ENCODE results near the gene BOD1.

The BOD1 gene

GRCh38 chr5:173615884-173616576 is 420 bp downstream of the BOD1 start:
- no peaks in the 10 kb centered on the region for H3K27me3 Mint-ChIP-seq
- peak overlapping the region; percentile 97 for H3K27ac Mint-ChIP-seq
- peaks cover 14 to 38% of the 10 kb centered on the region in 2 donors for H3K4me1 Mint-ChIP-seq
- no peaks in the 10 kb centered on the region for H3K9me3 Mint-ChIP-seq
- ATAC-seq (replicated peaks) (peak; percentile 70 to 71), DNase-seq (peak; percentile 68)
- H3K4me3 Mint-ChIP-seq, result peak overlapping the region; percentile 92 to 97
- H3K36me3 Mint-ChIP-seq, result peaks cover 7 to 17% of the 10 kb centered on the region in 2 donors

- no peaks in the 10 kb centered on the region for H3K27me3 Mint-ChIP-seq
- ATAC-seq (replicated peaks) (no peak), DNase-seq (no peak)
- H3K27ac Mint-ChIP-seq, result no peak overlapping the region
- peaks cover 16 to 19% of the 10 kb centered on the region in 2 donors for H3K36me3 Mint-ChIP-seq
- peak overlapping the region; percentile 4 to 46 for H3K4me3 Mint-ChIP-seq
- H3K4me1 Mint-ChIP-seq, result peaks cover 14 to 38% of the 10 kb centered on the region in 2 donors
- no peaks in the 10 kb centered on the region for H3K9me3 Mint-ChIP-seq
Measured at GRCh38 chr5:173614591-173614990, 1.9 kb downstream of the BOD1 start.

DNA sequence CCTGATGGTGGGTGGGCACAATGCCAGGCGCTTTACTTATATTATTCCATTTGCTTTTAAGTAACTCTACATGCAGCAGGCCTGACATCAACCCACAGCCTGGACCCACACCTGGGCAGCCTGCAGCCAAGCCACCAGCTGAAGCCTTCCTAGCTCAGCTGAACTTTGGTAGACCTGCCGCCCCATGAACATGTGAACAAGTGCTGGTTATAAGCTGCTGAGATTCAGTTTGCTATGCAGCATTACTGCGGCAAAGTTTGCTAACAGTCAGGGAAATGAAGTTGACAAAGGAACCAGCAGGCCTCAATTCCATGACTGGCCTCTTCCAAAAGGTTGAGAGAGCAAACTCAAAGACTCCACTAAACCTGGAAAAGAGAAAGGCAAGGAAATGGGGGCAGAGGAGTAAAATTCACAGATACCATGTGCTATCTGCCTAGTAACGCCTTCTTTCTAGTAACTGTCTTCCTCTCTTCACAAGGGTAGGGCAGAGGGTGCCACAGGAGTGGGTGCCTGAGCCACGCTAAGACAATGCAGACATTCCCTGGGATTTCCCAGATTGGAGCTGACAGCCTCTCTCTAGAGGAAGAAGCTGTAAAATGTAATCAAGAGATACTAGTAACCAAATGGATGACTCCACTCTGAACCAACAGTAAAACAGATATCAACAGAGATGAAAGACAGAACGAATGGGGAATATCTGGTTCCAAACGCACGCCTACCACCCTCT is 2.9 kb downstream of the BOD1 start:
- Mint-ChIP-seq H3K9me3 (no peaks in the 10 kb centered on the region), H3K4me1 (peaks cover 14 to 38% of the 10 kb centered on the region in 2 donors), H3K27ac (no peak overlapping the region), H3K27me3 (no peaks in the 10 kb centered on the region), H3K4me3 (no peak overlapping the region), H3K36me3 (peaks cover 16 to 23% of the 10 kb centered on the region in 2 donors)
- ATAC-seq (replicated peaks) (no peak), DNase-seq (no peak)

DNA sequence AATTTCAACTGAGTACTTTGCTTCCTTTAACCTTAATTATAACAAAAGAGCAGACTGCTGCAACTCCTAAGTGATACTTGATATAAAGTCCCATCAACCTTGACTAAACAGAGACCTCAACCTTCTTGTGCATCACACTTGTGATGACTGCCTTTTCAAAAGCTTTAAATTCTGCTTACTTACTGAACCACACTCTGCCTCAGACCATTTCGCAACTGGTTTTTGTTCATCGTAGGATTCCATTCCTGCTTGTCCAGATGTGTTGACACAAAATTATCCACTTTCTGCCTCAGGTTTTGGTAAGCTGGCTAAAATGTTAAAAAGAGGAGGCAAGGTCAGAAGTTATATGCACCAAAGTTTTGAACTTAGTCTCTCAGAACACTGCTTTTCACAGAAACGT is 3.5 kb downstream of the BOD1 start:
- H3K9me3 Mint-ChIP-seq, result no peaks in the 10 kb centered on the region
- DNase-seq, result no peak
- H3K27ac Mint-ChIP-seq, result no peak overlapping the region
- peaks cover 20 to 28% of the 10 kb centered on the region in 2 donors for H3K36me3 Mint-ChIP-seq
- peaks cover 14 to 38% of the 10 kb centered on the region in 2 donors for H3K4me1 Mint-ChIP-seq
- H3K27me3 Mint-ChIP-seq, result no peaks in the 10 kb centered on the region
- no peak overlapping the region for H3K4me3 Mint-ChIP-seq
- no peak for ATAC-seq (replicated peaks)

DNA sequence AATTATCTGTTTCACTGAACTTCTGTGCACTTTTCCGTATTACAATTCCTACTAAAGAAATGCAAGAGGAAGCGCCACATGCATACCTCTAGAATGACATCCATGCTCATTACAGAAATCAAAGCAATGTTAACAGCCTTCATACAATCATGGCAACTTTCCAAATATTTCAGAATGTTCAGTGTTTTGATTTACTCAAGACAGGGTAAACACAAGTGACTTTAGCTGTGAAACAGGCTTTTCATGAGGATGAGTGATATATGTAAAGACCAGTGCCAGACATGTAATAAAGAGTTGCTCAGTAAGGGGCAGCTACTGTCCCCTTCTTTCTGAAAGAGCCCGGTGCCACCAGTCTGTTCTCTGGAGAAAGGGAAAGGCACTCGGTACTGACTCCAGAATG is 4.7 kb downstream of the BOD1 start:
- Mint-ChIP-seq H3K4me1 (peaks cover 14 to 33% of the 10 kb centered on the region in 2 donors), H3K27ac (no peak overlapping the region), H3K36me3 (peaks cover 28 to 38% of the 10 kb centered on the region in 2 donors), H3K4me3 (no peak overlapping the region), H3K27me3 (no peaks in the 10 kb centered on the region), H3K9me3 (no peaks in the 10 kb centered on the region)
- no peak for DNase-seq
- no peak for ATAC-seq (replicated peaks)

DNA sequence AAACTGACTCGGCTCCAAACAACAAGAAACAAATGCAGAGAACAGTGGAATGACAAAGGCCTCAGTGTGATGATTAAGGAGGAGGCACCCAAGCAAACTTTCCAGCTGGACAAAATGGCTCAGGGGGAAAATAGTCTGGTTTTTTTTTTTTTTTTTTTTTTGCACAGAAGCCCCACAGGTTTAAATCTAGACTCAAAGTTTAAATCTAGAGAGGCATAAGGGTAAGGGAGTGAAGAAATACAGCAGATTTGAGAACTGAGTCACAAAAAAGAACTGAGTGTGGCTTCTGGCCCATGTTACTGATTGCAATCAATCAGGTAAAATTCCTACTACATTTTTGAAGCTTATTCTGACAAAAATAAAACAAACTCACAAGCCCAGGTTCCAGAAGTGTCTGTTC is 12.3 kb downstream of the BOD1 start:
- ATAC-seq (replicated peaks) (no peak), DNase-seq (no peak)
- Mint-ChIP-seq H3K27me3 (no peaks in the 10 kb centered on the region), H3K36me3 (peaks cover 48 to 73% of the 10 kb centered on the region in 2 donors), H3K4me3 (no peak overlapping the region), H3K9me3 (no peaks in the 10 kb centered on the region), H3K27ac (no peak overlapping the region), H3K4me1 (peaks cover 0 to 5% of the 10 kb centered on the region in 2 donors)

DNA sequence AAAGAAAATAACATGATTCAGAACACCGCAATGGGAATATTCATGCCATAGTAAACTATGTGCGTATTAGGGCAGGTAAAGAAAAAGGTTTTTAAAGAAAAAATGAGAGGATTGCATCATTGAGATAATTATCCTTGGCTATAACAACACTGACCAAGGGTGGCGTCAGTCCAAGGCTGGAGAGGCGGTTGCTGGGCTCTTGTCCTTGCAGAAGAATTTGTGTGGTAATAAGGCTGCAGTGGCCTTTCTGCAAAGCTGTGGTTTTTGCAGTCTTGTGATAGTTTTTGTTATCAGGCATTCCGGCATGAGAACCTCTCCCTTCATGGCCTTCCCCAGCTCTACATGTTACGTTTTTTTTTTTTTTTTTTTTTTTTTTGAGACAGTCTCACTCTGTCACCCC is 14.0 kb downstream of the BOD1 start:
- ATAC-seq (replicated peaks) (no peak), DNase-seq (no peak)
- peak overlapping the region; percentile 33 for H3K27ac Mint-ChIP-seq
- no peaks in the 10 kb centered on the region for H3K27me3 Mint-ChIP-seq
- no peaks in the 10 kb centered on the region for H3K9me3 Mint-ChIP-seq
- H3K36me3 Mint-ChIP-seq, result peaks cover 48 to 77% of the 10 kb centered on the region in 2 donors
- peaks cover 0 to 5% of the 10 kb centered on the region in 2 donors for H3K4me1 Mint-ChIP-seq
- H3K4me3 Mint-ChIP-seq, result no peak overlapping the region

DNA sequence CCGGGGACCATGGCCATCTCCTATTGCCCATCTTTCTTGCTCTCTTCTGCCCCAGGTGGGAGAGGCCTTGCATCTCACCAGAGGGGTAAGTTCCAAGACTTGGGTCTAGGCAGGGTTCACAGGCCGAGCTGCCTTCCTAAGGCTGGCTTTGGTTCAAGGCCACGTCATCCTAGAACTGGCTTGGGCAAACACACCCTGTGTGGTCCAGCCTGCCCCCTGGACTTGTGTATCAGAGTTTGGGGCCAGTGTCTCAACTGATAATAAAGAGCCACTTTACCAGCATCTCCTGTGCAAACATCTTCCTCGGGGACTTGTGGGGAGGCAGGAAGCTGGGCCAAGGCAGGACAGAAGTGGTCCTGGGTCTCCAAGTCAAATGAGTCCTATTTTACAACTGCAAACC is 17.8 kb downstream of the BOD1 start:
- Mint-ChIP-seq H3K4me3 (no peak overlapping the region), H3K27ac (no peak overlapping the region), H3K9me3 (peaks cover 8 to 12% of the 10 kb centered on the region in 2 donors), H3K27me3 (no peaks in the 10 kb centered on the region), H3K36me3 (peaks cover 43 to 74% of the 10 kb centered on the region in 2 donors), H3K4me1 (peaks cover 0 to 5% of the 10 kb centered on the region in 2 donors)
- DNase-seq (no peak), ATAC-seq (replicated peaks) (no peak)

DNA sequence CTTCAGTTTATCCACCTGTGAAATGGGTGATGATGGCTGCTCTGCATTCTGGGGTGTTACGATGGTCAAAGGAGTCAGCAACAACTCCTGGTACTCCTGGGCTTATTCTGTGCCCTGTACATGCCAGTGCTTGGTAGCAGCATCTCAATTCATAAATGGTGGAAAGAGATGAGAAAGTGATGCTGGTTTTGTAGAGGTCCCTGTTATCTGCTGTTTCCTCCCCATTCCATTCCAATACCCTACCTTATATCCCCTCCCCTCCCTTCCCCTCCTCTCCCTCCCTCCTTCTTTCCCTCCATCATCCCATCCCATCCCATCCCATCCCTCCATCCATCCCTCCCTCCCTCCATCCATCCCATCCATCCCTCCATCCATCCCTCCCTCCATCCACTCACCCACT is 19.1 kb downstream of the BOD1 start:
- Mint-ChIP-seq H3K27me3 (no peaks in the 10 kb centered on the region), H3K4me3 (no peak overlapping the region), H3K9me3 (peaks cover 15 to 21% of the 10 kb centered on the region in 2 donors), H3K4me1 (peaks cover 0 to 5% of the 10 kb centered on the region in 2 donors), H3K27ac (no peak overlapping the region), H3K36me3 (peaks cover 48 to 80% of the 10 kb centered on the region in 2 donors)
- ATAC-seq (replicated peaks), result no peak
- DNase-seq, result no peak

GRCh38 chr5:173595841-173596240 is 20.6 kb downstream of the BOD1 start:
- no peak for DNase-seq
- Mint-ChIP-seq H3K27ac (no peak overlapping the region), H3K9me3 (peaks cover 20 to 28% of the 10 kb centered on the region in 2 donors), H3K4me1 (peaks cover 0 to 5% of the 10 kb centered on the region in 2 donors), H3K27me3 (no peaks in the 10 kb centered on the region), H3K36me3 (peaks cover 46 to 78% of the 10 kb centered on the region in 2 donors), H3K4me3 (no peak overlapping the region)
- ATAC-seq (replicated peaks), result no peak

DNA sequence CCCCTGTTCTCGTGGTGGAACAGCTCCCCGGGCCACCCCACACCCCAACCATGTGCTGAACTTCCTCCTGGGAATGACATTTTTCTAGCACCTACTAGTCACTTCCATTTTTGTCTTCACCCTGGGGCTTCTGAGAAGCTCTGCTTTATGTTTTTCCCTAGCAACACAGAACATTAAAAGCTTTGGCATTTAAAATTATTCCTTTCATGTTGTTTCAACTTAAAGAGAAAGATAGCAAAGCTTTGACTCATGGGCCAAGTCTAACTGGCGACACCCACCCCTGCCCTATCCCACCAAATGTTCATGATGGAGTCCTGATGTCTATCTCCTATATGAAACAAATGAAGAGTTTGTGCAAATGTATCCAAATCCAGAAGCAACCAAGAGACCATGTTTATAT is 22.4 kb downstream of the BOD1 start:
- no peaks in the 10 kb centered on the region for H3K4me1 Mint-ChIP-seq
- ATAC-seq (replicated peaks) (no peak), DNase-seq (no peak)
- H3K9me3 Mint-ChIP-seq, result peaks cover 20 to 31% of the 10 kb centered on the region in 2 donors
- H3K27ac Mint-ChIP-seq, result no peak overlapping the region
- H3K4me3 Mint-ChIP-seq, result no peak overlapping the region
- H3K36me3 Mint-ChIP-seq, result peaks cover 42 to 71% of the 10 kb centered on the region in 2 donors
- no peaks in the 10 kb centered on the region for H3K27me3 Mint-ChIP-seq

DNA sequence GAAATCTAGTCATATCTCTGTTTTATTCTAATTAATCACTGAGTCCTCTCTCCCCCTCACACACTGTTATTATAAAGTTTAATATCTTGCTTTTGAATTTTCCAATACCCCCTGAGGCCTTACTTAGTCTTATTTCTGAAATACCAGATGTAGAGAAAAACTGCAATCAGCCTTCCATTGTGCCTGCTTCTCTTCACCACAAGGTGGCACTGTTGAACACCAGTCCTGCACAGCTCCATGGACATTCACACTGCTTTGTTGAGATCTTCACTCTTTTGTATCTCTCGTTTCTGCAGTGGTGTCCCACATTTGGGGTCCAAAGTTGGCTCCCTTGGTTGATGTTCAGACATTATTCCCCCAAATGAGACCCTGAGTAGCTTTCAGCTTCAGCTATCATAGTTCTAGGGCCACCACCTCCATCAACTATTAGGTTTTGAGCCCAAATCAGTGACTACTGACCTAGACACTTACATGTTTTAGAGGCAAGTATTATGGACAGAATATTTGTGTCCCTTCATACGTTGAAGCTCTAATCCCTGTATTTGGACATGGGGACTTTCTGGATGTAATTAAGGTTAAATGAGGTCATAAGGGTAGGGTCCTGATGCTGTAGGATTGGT is 24.3 kb downstream of the BOD1 start:
- Mint-ChIP-seq H3K9me3 (peaks cover 23 to 38% of the 10 kb centered on the region in 2 donors), H3K27me3 (no peaks in the 10 kb centered on the region), H3K4me3 (no peak overlapping the region), H3K4me1 (no peaks in the 10 kb centered on the region), H3K36me3 (peaks cover 35 to 65% of the 10 kb centered on the region in 2 donors), H3K27ac (no peak overlapping the region)
- DNase-seq (no peak), ATAC-seq (replicated peaks) (no peak)

DNA sequence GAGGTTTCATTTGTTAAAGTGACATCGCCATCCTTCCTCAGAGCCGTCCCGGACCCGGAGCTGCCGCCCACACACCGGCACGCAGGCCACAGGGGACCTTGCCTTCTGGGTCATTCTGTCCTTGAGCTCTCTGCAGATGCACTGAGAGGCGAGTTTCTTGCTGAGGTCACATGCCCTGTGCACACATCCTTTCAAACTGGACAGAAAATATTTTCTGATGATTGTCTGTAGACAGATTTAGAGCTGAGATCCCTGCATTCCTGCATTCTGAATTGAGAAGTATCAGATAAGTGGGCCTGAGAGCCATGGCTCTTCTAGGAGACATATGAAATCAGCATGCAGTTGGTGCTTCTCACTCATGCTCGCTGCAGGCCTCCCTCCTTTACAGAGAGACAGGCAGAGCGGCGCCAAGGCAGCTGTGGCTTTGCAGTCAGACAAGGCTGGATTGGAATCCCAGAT is 25.4 kb downstream of the BOD1 start:
- Mint-ChIP-seq H3K9me3 (peaks cover 28 to 39% of the 10 kb centered on the region in 2 donors), H3K27me3 (no peaks in the 10 kb centered on the region), H3K36me3 (peaks cover 35 to 64% of the 10 kb centered on the region in 2 donors), H3K4me1 (no peaks in the 10 kb centered on the region), H3K4me3 (no peak overlapping the region), H3K27ac (no peak overlapping the region)
- DNase-seq (no peak), ATAC-seq (replicated peaks) (no peak)

GRCh38 chr5:173590436-173591055 is 25.9 kb downstream of the BOD1 start:
- H3K9me3 Mint-ChIP-seq, result peaks cover 28 to 42% of the 10 kb centered on the region in 2 donors
- no peaks in the 10 kb centered on the region for H3K27me3 Mint-ChIP-seq
- DNase-seq (no peak), ATAC-seq (replicated peaks) (no peak)
- no peaks in the 10 kb centered on the region for H3K4me1 Mint-ChIP-seq
- H3K36me3 Mint-ChIP-seq, result peaks cover 31 to 60% of the 10 kb centered on the region in 2 donors
- no peak overlapping the region for H3K27ac Mint-ChIP-seq
- no peak overlapping the region for H3K4me3 Mint-ChIP-seq
